Effector memory CD8-positive, alpha-beta T cell (primary cell): ENCODE data around the gene PNPLA2.

Experiments
- ATAC-seq: fragments of 150-1000 bp; cut with Tn5 transposase; replicated peaks from 2 replicates; pipeline ENCODE4 v1.10.0; 2021; ENCODE audit warnings: mild to moderate bottlenecking, moderate library complexity
- DNase-seq, 3 experiments: peaks; one replicate each; pipeline ENCODE4 v3.0.0; 2021
- H3K27ac Mint-ChIP-seq, 2 donors: one replicate each; pipeline ENCODE4 v1.8.0; 2022; ENCODE audit warnings: mild to moderate bottlenecking in 2 of 2, mixed read lengths in 2 of 2, moderate library complexity in 2 of 2
- H3K27me3 Mint-ChIP-seq, 2 donors: one replicate each; pipeline ENCODE4 v1.8.0; 2022; ENCODE audit warnings: mixed read lengths in 2 of 2
- H3K36me3 Mint-ChIP-seq: one replicate; pipeline ENCODE4 v1.8.0; 2022; ENCODE audit warnings: mild to moderate bottlenecking, moderate library complexity, mixed read lengths; ENCODE audit not compliant: insufficient read depth
- H3K4me1 Mint-ChIP-seq, 2 donors: one replicate each; pipeline ENCODE4 v1.8.0; 2022; ENCODE audit warnings: low read depth in 2 of 2, mixed read lengths in 2 of 2
- H3K4me3 Mint-ChIP-seq, 2 donors: one replicate each; pipeline ENCODE4 v1.8.0; 2022; ENCODE audit warnings: mild to moderate bottlenecking in 2 of 2, mixed read lengths in 2 of 2, moderate library complexity in 2 of 2
- H3K9me3 Mint-ChIP-seq, 2 donors: one replicate each; pipeline ENCODE4 v1.8.0; 2022; ENCODE audit warnings: mixed read lengths in 2 of 2

PNPLA2 gene

DNA sequence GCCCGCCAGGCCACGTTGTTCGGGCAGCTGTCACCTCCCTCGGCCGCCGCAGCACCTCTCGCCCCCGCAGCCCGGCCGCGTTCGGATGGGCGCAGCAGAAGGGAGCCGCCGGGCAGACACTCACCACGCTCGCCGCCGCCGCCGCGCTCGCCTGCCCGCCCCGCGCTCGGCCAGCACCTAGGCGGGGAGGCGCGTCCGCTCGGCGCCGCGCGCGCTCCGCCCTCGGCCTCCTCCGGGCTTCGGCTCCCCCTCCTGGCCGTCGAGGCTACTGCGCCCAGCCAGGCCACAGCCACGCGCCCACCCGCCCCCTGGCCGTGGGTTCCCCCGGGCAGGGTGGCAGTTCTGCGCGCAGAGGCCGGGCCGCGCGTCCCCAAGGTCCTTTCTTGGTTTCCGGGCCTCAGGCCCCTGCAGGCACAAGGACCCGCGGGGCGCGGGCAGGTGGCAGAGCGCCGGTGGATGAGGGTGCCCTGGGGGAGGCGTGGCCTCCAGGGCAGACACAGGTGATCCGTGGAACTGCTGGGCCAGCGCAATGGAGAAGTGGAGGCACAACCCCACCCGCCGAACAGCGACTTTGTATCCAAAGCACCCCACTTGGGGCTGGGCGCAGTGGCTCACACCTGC lies 20.5 kb upstream of the PNPLA2 start, which contains the start of gene SLC25A22:
Gene SLC25A22, minus strand, starts transcription at position 189 of the 621 bp plus-strand sequence. CDS start 3,275 bp downstream, outside the sequence.
- Mint-ChIP-seq H3K4me1 (peaks cover 9 to 11% of the 10 kb centered on the region in 2 donors), H3K9me3 (no peaks in the 10 kb centered on the region), H3K4me3 (peak within 1 kb of the TSS; percentile 91), H3K27ac (peak within 1 kb of the TSS; percentile 88 to 96), H3K27me3 (no peaks in the 10 kb centered on the region), H3K36me3 (peaks cover 31% of the 10 kb centered on the region)
- ATAC-seq (peak; percentile 61), DNase-seq (peak; percentile 85 to 90 (median 89))

GRCh38 chr11:799641-800316 lies 18.9 kb upstream of the PNPLA2 start:
- no peak for ATAC-seq

DNA sequence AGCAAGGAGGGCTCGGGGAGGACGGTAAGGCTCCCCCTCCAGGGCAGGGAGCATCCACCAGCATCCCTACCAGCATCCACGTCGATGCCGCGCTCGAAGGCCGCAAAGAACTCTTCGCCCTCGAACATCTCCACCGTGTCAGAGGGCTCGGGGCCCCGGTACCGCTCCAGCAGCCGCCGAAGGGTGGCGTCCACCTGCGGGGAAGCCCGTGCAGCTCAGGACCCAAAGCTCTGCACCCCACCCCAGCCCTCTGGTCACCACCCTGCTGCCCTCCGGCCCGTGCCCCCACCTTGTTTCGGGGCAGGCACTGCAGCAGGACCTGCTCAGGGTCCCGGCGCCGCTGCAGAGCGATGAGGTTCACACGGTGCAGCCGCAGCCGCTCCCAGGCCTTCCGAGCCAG lies 18.2 kb upstream of the PNPLA2 start:
- Mint-ChIP-seq H3K27me3 (no peaks in the 10 kb centered on the region), H3K4me3 (no peak overlapping the region), H3K4me1 (peaks cover 14% of the 10 kb centered on the region in 2 donors), H3K36me3 (peaks cover 25% of the 10 kb centered on the region), H3K27ac (no peak overlapping the region), H3K9me3 (no peaks in the 10 kb centered on the region)
- ATAC-seq (no peak), DNase-seq (no peak)

More at GRCh38 chr11:799641-800316, 18.9 kb upstream of the PNPLA2 start:
- Mint-ChIP-seq H3K4me3 (no peak overlapping the region), H3K9me3 (no peaks in the 10 kb centered on the region), H3K27ac (no peak overlapping the region), H3K4me1 (peaks cover 14% of the 10 kb centered on the region in 2 donors), H3K36me3 (peaks cover 31% of the 10 kb centered on the region), H3K27me3 (no peaks in the 10 kb centered on the region)
- DNase-seq = no peak

- H3K27ac Mint-ChIP-seq = no peak overlapping the region
- no peak for ATAC-seq
- DNase-seq = no peak
- no peaks in the 10 kb centered on the region for H3K27me3 Mint-ChIP-seq
- no peak overlapping the region for H3K4me3 Mint-ChIP-seq
- H3K9me3 Mint-ChIP-seq = no peaks in the 10 kb centered on the region
- peaks cover 19% of the 10 kb centered on the region for H3K36me3 Mint-ChIP-seq
- peaks cover 9 to 10% of the 10 kb centered on the region in 2 donors for H3K4me1 Mint-ChIP-seq
Observed at GRCh38 chr11:801097-801780, 17.5 kb upstream of the PNPLA2 start.

- no peak overlapping the region for H3K4me3 Mint-ChIP-seq
- H3K27me3 Mint-ChIP-seq = no peaks in the 10 kb centered on the region
- no peak for DNase-seq
- no peak for ATAC-seq
- peaks cover 10% of the 10 kb centered on the region for H3K36me3 Mint-ChIP-seq
- no peak overlapping the region for H3K27ac Mint-ChIP-seq
- H3K9me3 Mint-ChIP-seq = no peaks in the 10 kb centered on the region
- H3K4me1 Mint-ChIP-seq = peaks cover 5 to 6% of the 10 kb centered on the region in 2 donors
Observed at GRCh38 chr11:802018-802617, 16.6 kb upstream of the PNPLA2 start.

GRCh38 chr11:802693-803466 lies 15.8 kb upstream of the PNPLA2 start:
- Mint-ChIP-seq H3K9me3 (no peaks in the 10 kb centered on the region), H3K4me3 (peak overlapping the region; percentile 22 to 77), H3K27me3 (no peaks in the 10 kb centered on the region), H3K4me1 (peaks cover 5 to 6% of the 10 kb centered on the region in 2 donors), H3K36me3 (peaks cover 3% of the 10 kb centered on the region), H3K27ac (no peak overlapping the region)
- ATAC-seq (no peak), DNase-seq (no peak)

DNA sequence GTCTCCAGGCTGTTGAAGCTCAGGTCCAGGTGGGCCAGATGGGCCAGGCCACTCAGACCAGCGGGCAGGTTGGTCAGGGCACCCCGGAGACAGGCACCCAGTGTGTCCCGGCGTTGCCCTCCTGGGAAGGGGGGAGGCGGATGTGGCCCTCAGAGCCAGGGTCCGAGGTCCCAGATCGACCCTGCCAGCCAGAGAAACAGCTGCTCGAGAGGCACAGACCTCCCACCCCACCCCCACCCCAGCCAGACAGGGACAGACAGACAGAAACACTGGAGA lies 15.3 kb upstream of the PNPLA2 start:
- Mint-ChIP-seq H3K36me3 (peaks cover 3% of the 10 kb centered on the region), H3K27me3 (no peaks in the 10 kb centered on the region), H3K4me3 (peak overlapping the region in 1 of 2 donors; percentile 77), H3K27ac (no peak overlapping the region), H3K4me1 (peaks cover 8 to 9% of the 10 kb centered on the region in 2 donors), H3K9me3 (no peaks in the 10 kb centered on the region)
- DNase-seq (no peak), ATAC-seq (no peak)

DNA sequence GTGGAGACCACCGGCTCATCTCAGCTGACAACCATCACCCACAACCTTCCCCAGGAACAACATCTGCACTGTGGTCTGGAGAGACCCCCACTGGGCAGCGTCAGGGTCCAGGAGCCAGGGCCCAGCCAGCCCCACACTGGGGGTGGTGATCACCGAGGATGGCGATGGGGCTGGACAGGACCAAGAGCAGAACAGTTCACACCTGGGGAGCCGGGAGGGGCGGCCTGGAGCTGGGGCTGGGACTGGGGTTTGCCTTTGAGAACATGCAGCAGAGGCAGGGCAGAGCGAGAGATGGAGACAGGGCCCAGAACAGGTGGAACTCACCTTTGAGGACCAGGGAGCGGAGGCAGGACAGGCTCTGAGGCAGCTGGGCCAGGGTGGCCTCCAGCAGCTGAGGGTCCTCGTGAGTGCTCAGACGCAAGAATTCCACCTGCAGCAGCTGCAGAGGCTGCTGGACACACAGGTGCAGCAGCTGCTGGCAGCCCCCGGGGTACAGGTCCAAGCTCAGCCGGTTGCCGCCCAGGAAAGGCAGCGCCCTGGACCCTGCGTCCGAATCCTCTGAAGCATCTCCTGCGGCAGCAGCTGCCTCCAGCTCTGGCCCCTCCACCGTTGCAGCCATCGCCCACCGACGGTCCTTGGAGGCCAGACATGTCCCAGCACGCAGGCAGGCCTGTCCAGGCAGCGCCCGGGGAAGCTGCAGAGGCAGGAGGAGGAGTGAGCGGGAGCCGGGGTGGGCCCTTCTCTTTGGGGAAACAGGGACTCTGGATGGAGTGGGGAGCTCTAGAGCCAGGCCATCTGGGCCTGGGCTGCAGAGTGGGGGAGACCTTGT lies 14.7 kb upstream of the PNPLA2 start:
- Mint-ChIP-seq H3K27ac (peak overlapping the region in 1 of 2 donors; percentile 67), H3K4me3 (peak overlapping the region; percentile 73 to 77), H3K9me3 (no peaks in the 10 kb centered on the region), H3K27me3 (no peaks in the 10 kb centered on the region), H3K36me3 (peaks cover 3% of the 10 kb centered on the region), H3K4me1 (peaks cover 13 to 14% of the 10 kb centered on the region in 2 donors)
- DNase-seq (no peak), ATAC-seq (no peak)

- peaks cover 15 to 17% of the 10 kb centered on the region in 2 donors for H3K4me1 Mint-ChIP-seq
- no peaks in the 10 kb centered on the region for H3K9me3 Mint-ChIP-seq
- peaks cover 9% of the 10 kb centered on the region for H3K36me3 Mint-ChIP-seq
- H3K4me3 Mint-ChIP-seq = peak overlapping the region; percentile 73 to 77
- ATAC-seq (no peak), DNase-seq (no peak)
- no peaks in the 10 kb centered on the region for H3K27me3 Mint-ChIP-seq
- peak overlapping the region in 1 of 2 donors; percentile 67 for H3K27ac Mint-ChIP-seq
Observed at GRCh38 chr11:804599-804964, 14.1 kb upstream of the PNPLA2 start.

GRCh38 chr11:808427-809286 lies 10.1 kb upstream of the PNPLA2 start:
- Mint-ChIP-seq H3K27ac (peak overlapping the region; percentile 94 to 97), H3K4me3 (peak overlapping the region; percentile 89 to 90), H3K9me3 (no peaks in the 10 kb centered on the region), H3K4me1 (peaks cover 33 to 36% of the 10 kb centered on the region in 2 donors), H3K36me3 (peaks cover 25% of the 10 kb centered on the region), H3K27me3 (no peaks in the 10 kb centered on the region)
- ATAC-seq (no peak), DNase-seq (peak in 2 of 3 experiments; percentile 34 to 36)

DNA sequence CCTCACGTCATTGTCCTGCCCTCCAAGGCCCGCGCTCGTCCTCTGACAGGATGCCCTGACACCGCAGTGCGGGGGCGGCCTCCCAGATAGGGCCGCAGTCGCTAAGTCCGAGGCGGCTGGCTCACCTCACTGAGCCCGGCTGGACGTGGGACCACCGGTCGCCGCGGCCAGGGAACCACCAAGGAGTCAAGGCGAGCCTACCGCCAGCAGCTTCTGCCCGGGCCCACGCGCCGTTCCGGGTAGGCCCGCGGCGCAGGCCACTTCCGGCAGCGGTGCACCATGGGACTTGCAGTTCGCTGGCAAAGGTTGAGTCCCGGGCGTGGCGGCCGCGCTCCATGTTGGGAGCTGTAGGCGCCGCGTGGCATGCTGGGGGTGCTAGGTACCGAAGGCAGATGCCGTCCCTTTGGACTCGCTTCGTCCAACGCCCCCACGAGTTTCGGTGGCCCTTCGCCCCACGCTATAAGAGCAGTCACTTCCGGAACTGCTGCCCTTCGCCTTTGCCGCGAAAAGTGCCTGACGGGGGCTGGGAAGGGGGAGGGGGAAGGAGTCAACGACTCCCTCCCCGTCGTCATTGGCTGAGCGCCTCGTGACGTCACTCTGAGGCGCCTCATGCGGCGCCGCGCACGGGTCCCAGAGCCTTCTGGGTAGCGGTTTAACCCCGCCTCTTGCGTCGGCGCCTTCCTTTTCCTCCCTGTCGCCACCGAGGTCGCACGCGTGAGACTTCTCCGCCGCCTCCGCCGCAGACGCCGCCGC lies 9.3 kb upstream of the PNPLA2 start, which contains the start of gene RPLP2:
Gene RPLP2, plus strand, starts transcription at position 681 of the 753 bp plus-strand sequence. CDS start 268 bp downstream, outside the sequence.
- Mint-ChIP-seq H3K27ac (peak within 1 kb of the TSS; percentile 94 to 97), H3K4me3 (peak within 1 kb of the TSS; percentile 89 to 90), H3K27me3 (no peaks in the 10 kb centered on the region), H3K36me3 (peaks cover 33% of the 10 kb centered on the region), H3K9me3 (no peaks in the 10 kb centered on the region), H3K4me1 (peaks cover 30 to 34% of the 10 kb centered on the region in 2 donors)
- DNase-seq = peak; percentile 96 to 99 (median 98)
- peak; percentile 82 for ATAC-seq
